ENCODE measurements around the gene RALGAPA1. TPM values are rescaled to one million over a fixed set of nuclear protein-coding genes. Genes with fewer than 3 reads are reported as not detected.
A peak's percentile ranks its signal among the peaks of the same experiment; 100 is the strongest.
"Not testable (repeated sequence)": the region's sequence is repeated elsewhere in the genome, so short reads cannot be mapped to it uniquely, and the experiment has no call there.

Gene RALGAPA1
- total and polyA plus RNA-seq, 3 experiments from 2014 or later: 28.2 to 37.9 (median 29.3) TPM

GRCh38 chr14:35628989-35629388, 180.1 kb downstream of the RALGAPA1 start:
- H3K27ac Mint-ChIP-seq: peak overlapping the region in 4 of 8 donors; percentile 21 to 37 (median 26)
- peaks cover 0 to 59% (median 13%) of the 10 kb centered on the region in 3 donors for H3K36me3 Mint-ChIP-seq
- no peak for DNase-seq
- no peak overlapping the region for H3K4me3 Mint-ChIP-seq
- Histone ChIP-seq H3K9me3 (ENCODE audit: low read length) (no peaks in the 10 kb centered on the region), H3K4me3 (ENCODE audit: low read length) (no peak overlapping the region), H3K4me1 (ENCODE audit: insufficient read depth, low read length) (no peaks in the 10 kb centered on the region), H3K27me3 (ENCODE audit: insufficient read depth, low read length, poor library complexity, severe bottlenecking) (no peaks in the 10 kb centered on the region), H3K36me3 (ENCODE audit: insufficient read depth, low read length) (no peaks in the 10 kb centered on the region), H3K27ac (ENCODE audit: low read depth, low read length) (no peak overlapping the region)
- POLR2A ChIA-PET: no interaction called here
- no peaks in the 10 kb centered on the region for H3K9me3 Mint-ChIP-seq
- CTCF ChIA-PET: no interaction called here
- H3K27me3 Mint-ChIP-seq: no peaks in the 10 kb centered on the region
- no peaks in the 10 kb centered on the region for H3K4me1 Mint-ChIP-seq

GRCh38 chr14:35626947-35627346, 182.1 kb downstream of the RALGAPA1 start:
- POLR2A ChIA-PET, H3K4me1 Mint-ChIP-seq: not testable (repeated sequence)

GRCh38 chr14:35621996-35622395, 187.1 kb downstream of the RALGAPA1 start:
- DNase-seq; H3K36me3 ChIP-seq (ENCODE audit: insufficient read depth, low read length); H3K4me1 Mint-ChIP-seq; H3K27ac ChIP-seq (ENCODE audit: low read depth, low read length); H3K4me3 Mint-ChIP-seq; H3K4me1 ChIP-seq (ENCODE audit: insufficient read depth, low read length); POLR2A ChIA-PET; H3K27me3 Mint-ChIP-seq; CTCF ChIA-PET; H3K27me3 ChIP-seq (ENCODE audit: insufficient read depth, low read length, poor library complexity, severe bottlenecking); H3K4me3 ChIP-seq (ENCODE audit: low read length); H3K27ac Mint-ChIP-seq; H3K9me3 ChIP-seq (ENCODE audit: low read length): not testable (repeated sequence)
- H3K36me3 Mint-ChIP-seq: peaks cover 27 to 71% (median 52%) of the 10 kb centered on the region in 3 donors
- peaks cover 0 to 11% (median 4%) of the 10 kb centered on the region in 5 donors for H3K9me3 Mint-ChIP-seq

More at GRCh38 chr14:35626947-35627346, 182.1 kb downstream of the RALGAPA1 start:
- H3K4me3 ChIP-seq (ENCODE audit: low read length); H3K27ac ChIP-seq (ENCODE audit: low read depth, low read length); H3K27me3 ChIP-seq (ENCODE audit: insufficient read depth, low read length, poor library complexity, severe bottlenecking); H3K4me3 Mint-ChIP-seq; H3K4me1 ChIP-seq (ENCODE audit: insufficient read depth, low read length); H3K27me3 Mint-ChIP-seq; H3K9me3 ChIP-seq (ENCODE audit: low read length); H3K27ac Mint-ChIP-seq; CTCF ChIA-PET; DNase-seq; H3K9me3 Mint-ChIP-seq; H3K36me3 ChIP-seq (ENCODE audit: insufficient read depth, low read length): not testable (repeated sequence)
- H3K36me3 Mint-ChIP-seq: peaks cover 12 to 59% (median 15%) of the 10 kb centered on the region in 3 donors

- H3K36me3 ChIP-seq (ENCODE audit: insufficient read depth, low read length); H3K9me3 ChIP-seq (ENCODE audit: low read length); H3K27ac Mint-ChIP-seq; H3K4me3 Mint-ChIP-seq; DNase-seq; H3K4me1 Mint-ChIP-seq; H3K27me3 ChIP-seq (ENCODE audit: insufficient read depth, low read length, poor library complexity, severe bottlenecking); H3K4me1 ChIP-seq (ENCODE audit: insufficient read depth, low read length); POLR2A ChIA-PET; H3K4me3 ChIP-seq (ENCODE audit: low read length); H3K27me3 Mint-ChIP-seq; CTCF ChIA-PET; H3K27ac ChIP-seq (ENCODE audit: low read depth, low read length): not testable (repeated sequence)
- Mint-ChIP-seq H3K36me3 (peaks cover 36 to 69% (median 63%) of the 10 kb centered on the region in 3 donors), H3K9me3 (peaks cover 0 to 11% (median 4%) of the 10 kb centered on the region in 5 donors)
These were observed 189.1 kb downstream of the RALGAPA1 start for GRCh38 chr14:35619998-35620397.

GRCh38 chr14:35619461-35619860, 189.6 kb downstream of the RALGAPA1 start:
- Mint-ChIP-seq H3K36me3 (peaks cover 33 to 68% (median 64%) of the 10 kb centered on the region in 3 donors), H3K9me3 (peaks cover 0 to 11% (median 4%) of the 10 kb centered on the region in 5 donors), H3K27ac (peak overlapping the region in 1 of 8 donors; percentile 71)
- POLR2A ChIA-PET; H3K4me3 Mint-ChIP-seq; H3K4me3 ChIP-seq (ENCODE audit: low read length); H3K4me1 Mint-ChIP-seq; H3K9me3 ChIP-seq (ENCODE audit: low read length); H3K27ac ChIP-seq (ENCODE audit: low read depth, low read length); H3K27me3 Mint-ChIP-seq; H3K36me3 ChIP-seq (ENCODE audit: insufficient read depth, low read length); H3K27me3 ChIP-seq (ENCODE audit: insufficient read depth, low read length, poor library complexity, severe bottlenecking); CTCF ChIA-PET; DNase-seq; H3K4me1 ChIP-seq (ENCODE audit: insufficient read depth, low read length): not testable (repeated sequence)

GRCh38 chr14:35617500-35617899, 191.6 kb downstream of the RALGAPA1 start:
- H3K27me3 Mint-ChIP-seq: no peaks in the 10 kb centered on the region
- peaks cover 41 to 76% (median 67%) of the 10 kb centered on the region in 3 donors for H3K36me3 Mint-ChIP-seq
- H3K27ac Mint-ChIP-seq: no peak overlapping the region
- no peak for DNase-seq
- Histone ChIP-seq H3K4me1 (ENCODE audit: insufficient read depth, low read length) (no peaks in the 10 kb centered on the region), H3K36me3 (ENCODE audit: insufficient read depth, low read length) (no peaks in the 10 kb centered on the region), H3K27ac (ENCODE audit: low read depth, low read length) (no peak overlapping the region), H3K9me3 (ENCODE audit: low read length) (no peaks in the 10 kb centered on the region), H3K4me3 (ENCODE audit: low read length) (no peak overlapping the region), H3K27me3 (ENCODE audit: insufficient read depth, low read length, poor library complexity, severe bottlenecking) (no peaks in the 10 kb centered on the region)
- H3K4me1 Mint-ChIP-seq: peaks cover 0 to 4% (median 2%) of the 10 kb centered on the region in 3 donors
- H3K9me3 Mint-ChIP-seq: peaks cover 0 to 11% (median 4%) of the 10 kb centered on the region in 5 donors
- ChIA-PET POLR2A (no interaction called here), CTCF (no interaction called here)
- H3K4me3 Mint-ChIP-seq: no peak overlapping the region

- Histone ChIP-seq H3K4me3 (ENCODE audit: low read length) (no peak overlapping the region), H3K9me3 (ENCODE audit: low read length) (no peaks in the 10 kb centered on the region), H3K4me1 (ENCODE audit: insufficient read depth, low read length) (no peaks in the 10 kb centered on the region), H3K36me3 (ENCODE audit: insufficient read depth, low read length) (peaks cover 13% of the 10 kb centered on the region), H3K27ac (ENCODE audit: low read depth, low read length) (no peak overlapping the region), H3K27me3 (ENCODE audit: insufficient read depth, low read length, poor library complexity, severe bottlenecking) (no peaks in the 10 kb centered on the region)
- no peak for DNase-seq
- no peak overlapping the region for H3K4me3 Mint-ChIP-seq
- H3K9me3 Mint-ChIP-seq: peaks cover 0 to 2% (median 0%) of the 10 kb centered on the region in 5 donors
- ChIA-PET POLR2A (no interaction called here), CTCF (no interaction called here)
- no peaks in the 10 kb centered on the region for H3K27me3 Mint-ChIP-seq
- no peak overlapping the region for H3K27ac Mint-ChIP-seq
- peaks cover 0 to 9% (median 4%) of the 10 kb centered on the region in 3 donors for H3K4me1 Mint-ChIP-seq
- peaks cover 46 to 82% (median 50%) of the 10 kb centered on the region in 3 donors for H3K36me3 Mint-ChIP-seq
These were observed 201.7 kb downstream of the RALGAPA1 start for GRCh38 chr14:35607380-35607779.

GRCh38 chr14:35600253-35600652, 208.8 kb downstream of the RALGAPA1 start:
- no peak for DNase-seq
- Histone ChIP-seq H3K36me3 (ENCODE audit: insufficient read depth, low read length) (peaks cover 17% of the 10 kb centered on the region), H3K4me3 (ENCODE audit: low read length) (no peak overlapping the region), H3K27me3 (ENCODE audit: insufficient read depth, low read length, poor library complexity, severe bottlenecking) (no peaks in the 10 kb centered on the region), H3K9me3 (ENCODE audit: low read length) (no peaks in the 10 kb centered on the region), H3K27ac (ENCODE audit: low read depth, low read length) (no peak overlapping the region), H3K4me1 (ENCODE audit: insufficient read depth, low read length) (no peaks in the 10 kb centered on the region)
- Mint-ChIP-seq H3K27me3 (no peaks in the 10 kb centered on the region), H3K9me3 (no peaks in the 10 kb centered on the region), H3K4me3 (no peak overlapping the region), H3K36me3 (peaks cover 48 to 75% (median 57%) of the 10 kb centered on the region in 3 donors), H3K4me1 (no peaks in the 10 kb centered on the region), H3K27ac (no peak overlapping the region)
- ChIA-PET CTCF (no interaction called here), POLR2A (no interaction called here)

- H3K4me3 ChIP-seq (ENCODE audit: low read length): no peak overlapping the region
- no peak overlapping the region for H3K27ac Mint-ChIP-seq
- peaks cover 0 to 8% (median 0%) of the 10 kb centered on the region in 3 donors for H3K4me1 Mint-ChIP-seq
- CTCF ChIA-PET: no interaction called here
- no peak overlapping the region for H3K4me3 Mint-ChIP-seq
- no peak for DNase-seq
- H3K36me3 ChIP-seq (ENCODE audit: insufficient read depth, low read length): no peaks in the 10 kb centered on the region
- H3K36me3 Mint-ChIP-seq: peaks cover 45 to 75% (median 57%) of the 10 kb centered on the region in 3 donors
- no peaks in the 10 kb centered on the region for H3K9me3 Mint-ChIP-seq
- H3K4me1 ChIP-seq (ENCODE audit: insufficient read depth, low read length): no peaks in the 10 kb centered on the region
- POLR2A ChIA-PET: no interaction called here
- H3K27ac ChIP-seq (ENCODE audit: low read depth, low read length): no peak overlapping the region
- no peaks in the 10 kb centered on the region for H3K27me3 ChIP-seq (ENCODE audit: insufficient read depth, low read length, poor library complexity, severe bottlenecking)
- H3K9me3 ChIP-seq (ENCODE audit: low read length): no peaks in the 10 kb centered on the region
- no peaks in the 10 kb centered on the region for H3K27me3 Mint-ChIP-seq
These were observed 214.5 kb downstream of the RALGAPA1 start for GRCh38 chr14:35594616-35595015.
